DMS79 (cell line): ENCODE results near the gene PCED1B.

Experiments used
- DNase-seq: peaks from one replicate; lab custom pipeline; 2025; lab: John Stamatoyannopoulos, UW

The PCED1B gene

GRCh38 chr12:47067771-47068431, 11.5 kb upstream of the PCED1B start:
- DNase-seq = no peak

GRCh38 chr12:47068539-47068938, 10.9 kb upstream of the PCED1B start:
- DNase-seq = no peak

GRCh38 chr12:47070310-47070709, 9.1 kb upstream of the PCED1B start:
- no peak for DNase-seq

GRCh38 chr12:47071241-47071852, 8.1 kb upstream of the PCED1B start:
- DNase-seq = no peak

- DNase-seq = no peak
Observed at GRCh38 chr12:47073951-47074350, 5.5 kb upstream of the PCED1B start.

- no peak for DNase-seq
Observed at GRCh38 chr12:47074757-47075156, 4.7 kb upstream of the PCED1B start.

- DNase-seq = no peak
Observed at GRCh38 chr12:47075192-47076084, 4.0 kb upstream of the PCED1B start.

- DNase-seq = no peak
Observed at GRCh38 chr12:47077206-47078085, 2.0 kb upstream of the PCED1B start.

GRCh38 chr12:47078086-47078395, 1.4 kb upstream of the PCED1B start:
- DNase-seq = no peak

- no peak for DNase-seq
Observed at GRCh38 chr12:47078733-47079467, 521 bp upstream of the PCED1B start.

GRCh38 chr12:47079981-47080724, 732 bp downstream of the PCED1B start:
- DNase-seq = no peak

- no peak for DNase-seq
Observed at GRCh38 chr12:47080725-47081502, 1.5 kb downstream of the PCED1B start.

- no peak for DNase-seq
Observed at GRCh38 chr12:47082283-47082682, 2.9 kb downstream of the PCED1B start.

GRCh38 chr12:47082796-47083621, 3.6 kb downstream of the PCED1B start:
- DNase-seq = no peak

- DNase-seq = no peak
Observed at GRCh38 chr12:47084172-47084571, 4.8 kb downstream of the PCED1B start.

GRCh38 chr12:47085815-47086252, 6.4 kb downstream of the PCED1B start:
- no peak for DNase-seq

- DNase-seq = no peak
Observed at GRCh38 chr12:47087088-47087688, 7.8 kb downstream of the PCED1B start.
